Cardiac septum (tissue), 1 donor: Measurements from ENCODE around the gene CHCHD6. TPM values are rescaled to one million over a fixed set of nuclear protein-coding genes. Genes with fewer than 3 reads are reported as not detected.
A peak's percentile ranks its signal among the peaks of the same experiment; 100 is the strongest.

Experiments
- DNase-seq: peaks from one replicate; pipeline ENCODE4 v3.0.0-alpha.2; 2020; ENCODE audit warnings: low spot score
- intact Hi-C: fragments of 100-400 bp; cut with DNase I; formaldehyde crosslinking; loops from one replicate; pipeline ENCODE4 v1.14.0; 2022
- total RNA-seq: library from RNA; stranded (reverse); fragmentation: NEBNext Ultra II Directional; extraction: Animal tissue kit (Norgen Biotek cat#: 25700); gene quantifications from one replicate; pipeline ENCODE4 v1.2.1, GENCODE V29; 2021
- donor health status: DM: no; HTN: no; CAD: no.

CHCHD6 gene
- total RNA-seq, 1 donor from 2014 or later, result 12.1 TPM

DNA sequence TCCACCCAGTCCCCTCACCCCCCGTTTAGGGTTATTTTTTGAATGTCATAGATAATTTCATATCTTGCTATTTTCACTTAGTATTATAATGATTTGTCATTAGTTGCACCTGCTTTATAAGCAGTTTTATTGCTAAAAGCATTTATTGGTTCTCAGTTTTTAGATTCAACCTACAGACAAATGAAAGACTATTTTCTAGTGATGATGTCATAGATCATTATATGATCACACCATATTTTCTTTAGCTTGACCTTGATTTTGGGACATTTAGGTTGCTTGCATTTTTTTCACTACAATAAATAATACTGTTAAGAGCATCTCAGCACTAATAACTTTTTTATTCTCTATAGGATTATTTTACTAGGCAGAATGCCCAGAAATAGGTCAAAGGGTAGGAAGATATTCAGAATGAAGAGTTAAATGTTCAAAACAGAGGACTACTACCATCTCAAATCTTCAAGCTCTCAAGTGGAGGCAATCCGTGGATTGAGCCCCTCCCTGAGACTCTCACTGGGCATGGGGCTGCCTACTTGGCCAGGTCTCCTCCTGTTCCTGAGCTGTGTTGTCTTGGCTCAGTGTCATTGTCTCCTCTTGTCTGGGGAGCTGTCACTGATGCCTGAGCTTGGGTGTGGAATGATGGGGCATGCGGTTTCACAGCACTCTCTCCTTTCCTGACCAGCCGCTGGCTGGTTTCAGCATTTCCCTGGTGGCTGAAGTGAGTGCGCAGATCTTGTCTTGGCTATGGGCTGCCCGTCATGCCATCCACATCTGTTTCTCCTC, 28.4 kb downstream of the CHCHD6 start:
- intact Hi-C loops, result no loop called here
- no peak for DNase-seq

DNA sequence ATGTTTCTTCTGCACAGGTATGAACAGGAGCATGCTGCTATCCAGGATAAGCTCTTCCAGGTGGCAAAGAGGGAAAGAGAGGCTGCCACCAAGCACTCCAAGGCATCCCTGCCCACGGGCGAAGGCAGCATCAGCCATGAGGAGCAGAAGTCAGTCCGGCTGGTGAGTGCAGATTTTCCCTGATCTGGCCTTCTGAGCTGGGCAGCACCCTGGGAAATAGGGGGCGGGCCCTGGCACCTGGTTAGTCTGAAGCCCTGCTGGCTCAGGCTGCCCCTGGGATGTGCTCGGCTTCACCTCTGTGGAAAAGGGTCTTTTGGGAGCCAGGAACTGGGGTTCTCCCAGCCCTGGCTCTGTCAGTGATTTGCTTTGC, 29.0 kb downstream of the CHCHD6 start:
- DNase-seq, result no peak
- intact Hi-C loops, result no loop called here

DNA sequence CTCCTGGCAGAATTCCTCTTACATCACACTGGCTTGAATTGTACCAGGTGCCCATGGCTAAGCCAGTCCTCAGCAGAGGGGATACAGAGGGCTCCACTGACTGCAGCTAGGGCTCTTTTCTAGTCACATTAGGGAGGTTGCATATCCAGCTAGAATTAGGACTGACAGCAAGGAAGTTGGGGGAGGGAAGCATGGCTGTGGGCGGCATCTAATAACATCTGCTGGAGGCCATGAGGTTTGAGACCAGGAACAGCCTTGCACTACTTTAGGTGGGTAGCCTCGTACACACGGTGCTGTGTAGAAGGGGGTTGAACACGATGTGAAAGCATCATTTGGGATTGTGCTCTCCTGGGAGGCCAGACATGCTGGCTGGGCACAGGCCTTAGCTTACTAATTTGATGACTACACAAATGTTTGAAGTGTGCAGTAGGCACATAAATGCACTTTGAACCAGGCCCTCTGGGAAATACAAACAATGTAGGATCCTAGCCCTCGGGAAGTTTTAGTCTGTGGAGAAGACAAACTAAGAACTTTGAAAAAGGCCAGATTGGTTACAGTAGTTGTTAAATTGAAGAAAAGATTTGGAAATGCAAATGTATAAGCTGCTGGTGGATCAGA, 30.2 kb downstream of the CHCHD6 start:
- intact Hi-C loops, result no loop called here

DNA sequence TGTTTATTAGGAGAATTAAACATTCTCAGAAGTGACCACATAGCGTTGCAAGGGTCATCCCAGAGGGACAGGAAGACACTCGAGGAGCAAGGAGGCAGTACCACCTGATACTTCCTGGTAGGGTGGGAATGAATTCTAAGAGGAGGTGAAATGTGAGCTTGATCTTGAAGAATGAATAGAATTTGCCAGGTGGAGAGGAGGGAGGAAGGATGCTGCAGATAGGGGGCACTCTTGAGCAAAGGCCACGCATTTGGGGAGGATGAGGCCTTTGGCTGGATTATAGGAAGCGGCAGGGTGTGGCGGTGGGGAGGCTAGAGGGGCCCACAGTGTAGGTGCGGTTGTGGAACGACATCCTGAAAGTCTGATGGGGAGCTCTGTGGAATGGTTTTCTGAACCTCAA, 33.5 kb downstream of the CHCHD6 start:
- DNase-seq, result no peak
- intact Hi-C loops, result no loop called here

More for the DNA sequence above, 30.2 kb downstream of the CHCHD6 start:
- no peak for DNase-seq

DNA sequence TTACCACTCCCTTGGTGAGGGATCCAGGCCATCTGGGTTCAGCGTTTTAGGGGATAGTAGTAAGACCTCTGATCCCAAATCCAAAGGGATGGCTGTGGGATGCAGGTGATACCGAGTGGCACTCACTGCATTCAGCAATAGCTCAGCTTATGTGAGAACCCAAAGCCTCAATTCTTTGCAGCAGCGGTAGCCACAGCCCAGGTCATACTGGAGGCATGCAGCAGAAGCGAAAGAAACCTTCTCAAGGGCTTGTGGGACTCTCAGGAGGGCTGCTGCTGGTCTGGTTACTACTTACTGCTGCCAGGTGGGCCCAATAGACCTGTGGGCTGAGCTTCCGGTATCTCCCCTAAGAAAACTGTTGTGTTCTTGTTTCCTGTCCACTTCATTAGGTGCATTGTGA, 38.0 kb downstream of the CHCHD6 start:
- intact Hi-C loops, result loop anchor here (2.0 kb wide), 1 partner anchor 37 kb away; the partner anchor contains the start of gene CHCHD6

DNA sequence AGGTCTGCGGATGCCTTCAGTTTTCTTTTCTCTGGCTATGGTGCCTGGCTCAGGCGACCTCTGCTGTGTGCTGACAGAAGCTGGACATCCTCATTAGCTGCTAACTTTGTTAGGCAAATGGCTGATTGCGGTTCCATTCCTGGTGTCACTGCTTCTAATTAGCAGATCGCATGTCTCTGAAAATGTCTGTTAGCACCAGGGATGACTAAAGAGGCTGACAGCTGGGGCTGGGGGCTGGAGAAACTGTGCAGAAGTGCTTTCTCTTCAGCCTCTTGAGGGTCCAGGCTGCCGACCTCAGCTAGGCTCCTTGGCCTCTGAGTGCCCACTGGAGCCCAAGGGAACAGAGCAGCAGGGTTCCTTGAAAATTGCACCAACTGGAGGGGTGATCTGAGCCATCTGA, 39.3 kb downstream of the CHCHD6 start:
- DNase-seq, result no peak
- intact Hi-C loops, result loop anchor here (2.0 kb wide), 1 partner anchor 39 kb away; the partner anchor contains the start of gene CHCHD6

More for the DNA sequence above, 38.0 kb downstream of the CHCHD6 start:
- DNase-seq, result no peak

DNA sequence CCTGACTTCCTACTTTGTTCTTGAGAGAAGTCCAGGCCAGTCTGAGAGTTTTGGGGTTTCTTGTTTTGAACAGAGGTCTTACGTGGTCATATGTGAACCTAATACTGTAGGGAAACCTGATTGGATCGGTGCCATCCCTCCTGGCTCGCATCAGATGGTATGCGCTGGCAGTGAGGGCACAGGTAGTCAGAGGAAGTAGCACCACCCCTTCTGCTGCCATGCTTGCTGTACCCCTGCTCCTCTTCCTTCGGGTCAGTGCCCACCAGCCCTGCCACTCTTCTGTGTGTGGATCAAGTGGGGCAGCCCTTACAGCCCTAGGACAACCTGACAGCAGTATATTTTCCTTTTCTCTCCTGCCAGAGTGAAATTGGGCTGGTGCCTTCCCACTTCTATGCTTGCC, 39.7 kb downstream of the CHCHD6 start:
- intact Hi-C loops, result loop anchor here (2.0 kb wide), 1 partner anchor 39 kb away; the partner anchor contains the start of gene CHCHD6
- DNase-seq, result no peak

DNA sequence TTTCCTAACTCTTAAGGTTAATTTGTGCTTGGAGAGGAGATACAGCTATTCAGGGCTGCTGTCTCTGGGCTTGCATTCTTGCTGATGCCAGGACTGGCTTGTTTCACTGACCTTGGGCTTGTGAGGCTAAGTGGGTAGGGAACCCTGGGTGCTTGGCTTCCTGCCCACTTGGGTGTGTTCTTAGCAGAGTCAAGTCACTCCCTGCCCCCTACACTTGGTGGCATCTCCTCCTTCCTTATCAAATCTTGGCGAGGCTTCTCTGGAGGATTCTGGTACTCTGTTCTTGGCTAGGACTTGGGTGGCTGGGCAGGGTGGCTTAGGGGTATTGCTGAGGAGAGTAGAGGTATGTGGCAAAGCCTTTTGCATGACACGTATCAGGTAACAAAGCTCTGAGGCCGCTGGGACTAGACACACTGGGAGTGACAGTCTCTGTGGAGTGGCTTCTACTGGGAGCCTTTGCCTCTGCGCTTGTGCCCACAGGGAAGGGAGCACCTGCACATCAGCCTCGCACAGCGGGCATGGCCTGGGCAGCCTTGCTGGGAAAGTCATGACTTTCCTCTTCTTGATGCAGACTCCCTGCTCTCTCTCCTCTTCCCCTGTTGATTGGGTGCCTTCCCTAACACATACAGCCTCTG, 41.8 kb downstream of the CHCHD6 start:
- peak; percentile 86 for DNase-seq
- intact Hi-C loops, result loop anchor here (5.0 kb wide), 1 partner anchor 391 kb away; no protein-coding TSS in a partner anchor

DNA sequence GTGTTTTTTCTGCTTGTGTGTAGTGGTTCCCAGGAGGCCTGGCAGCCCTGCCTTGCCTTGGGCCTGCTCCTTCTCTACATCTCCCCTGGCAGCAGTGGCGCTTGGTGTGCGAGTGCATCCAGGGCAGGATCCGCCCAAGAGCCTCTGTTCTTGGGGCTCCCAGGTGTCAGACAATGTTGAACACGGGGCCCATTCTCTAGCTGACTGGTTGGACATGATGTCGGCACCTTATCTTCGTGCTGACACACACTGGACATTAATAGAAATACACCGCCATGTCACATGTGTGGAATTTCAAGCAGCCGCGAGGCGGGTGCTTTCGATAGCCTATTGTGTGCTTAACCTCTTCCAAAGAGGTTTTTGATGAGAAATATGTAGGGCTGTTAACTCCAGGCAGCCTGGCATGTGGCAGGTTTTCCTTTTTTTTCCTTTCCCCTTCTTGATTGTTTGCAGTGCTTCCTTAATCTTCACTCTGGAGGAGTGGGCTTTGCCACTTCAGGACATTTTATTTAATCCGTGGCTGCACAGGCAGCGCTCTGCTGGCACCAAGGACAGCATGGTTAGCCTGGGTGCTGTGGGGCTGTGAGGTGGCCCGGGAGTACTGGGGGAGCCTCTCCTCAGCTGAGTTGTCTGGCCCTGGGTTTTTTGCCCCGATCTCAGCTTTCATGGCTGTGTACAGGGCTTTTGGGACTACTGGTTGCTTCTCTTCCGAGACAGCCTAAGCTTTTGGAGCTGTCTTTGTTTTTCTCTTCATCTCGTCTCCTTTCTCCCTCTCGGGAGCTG, 42.5 kb downstream of the CHCHD6 start:
- peak; percentile 84 for DNase-seq
- intact Hi-C loops, result loop anchor here (5.0 kb wide), 1 partner anchor 391 kb away; no protein-coding TSS in a partner anchor

DNA sequence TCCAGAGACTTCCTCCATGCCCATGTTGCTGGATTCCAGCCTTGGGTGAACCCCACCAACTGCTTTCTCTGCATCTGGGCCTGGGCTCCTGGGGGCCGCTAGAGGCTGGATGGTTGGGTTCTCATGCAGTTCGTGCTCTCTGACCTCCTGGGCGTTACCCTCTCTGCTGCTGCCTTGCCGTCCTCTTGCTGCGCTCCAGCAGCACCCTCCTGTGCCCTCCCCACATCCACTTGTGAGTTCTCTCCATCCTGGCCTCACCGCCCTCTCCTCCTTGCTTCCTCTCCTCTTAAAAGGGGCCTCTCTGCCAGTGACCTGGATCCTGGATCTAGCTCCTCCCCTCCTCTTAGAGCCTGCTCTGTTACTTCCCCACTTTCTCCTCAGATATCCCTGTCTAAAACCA, 43.7 kb downstream of the CHCHD6 start:
- intact Hi-C loops, result loop anchor here (5.0 kb wide), 1 partner anchor 390 kb away; no protein-coding TSS in a partner anchor
- no peak for DNase-seq

DNA sequence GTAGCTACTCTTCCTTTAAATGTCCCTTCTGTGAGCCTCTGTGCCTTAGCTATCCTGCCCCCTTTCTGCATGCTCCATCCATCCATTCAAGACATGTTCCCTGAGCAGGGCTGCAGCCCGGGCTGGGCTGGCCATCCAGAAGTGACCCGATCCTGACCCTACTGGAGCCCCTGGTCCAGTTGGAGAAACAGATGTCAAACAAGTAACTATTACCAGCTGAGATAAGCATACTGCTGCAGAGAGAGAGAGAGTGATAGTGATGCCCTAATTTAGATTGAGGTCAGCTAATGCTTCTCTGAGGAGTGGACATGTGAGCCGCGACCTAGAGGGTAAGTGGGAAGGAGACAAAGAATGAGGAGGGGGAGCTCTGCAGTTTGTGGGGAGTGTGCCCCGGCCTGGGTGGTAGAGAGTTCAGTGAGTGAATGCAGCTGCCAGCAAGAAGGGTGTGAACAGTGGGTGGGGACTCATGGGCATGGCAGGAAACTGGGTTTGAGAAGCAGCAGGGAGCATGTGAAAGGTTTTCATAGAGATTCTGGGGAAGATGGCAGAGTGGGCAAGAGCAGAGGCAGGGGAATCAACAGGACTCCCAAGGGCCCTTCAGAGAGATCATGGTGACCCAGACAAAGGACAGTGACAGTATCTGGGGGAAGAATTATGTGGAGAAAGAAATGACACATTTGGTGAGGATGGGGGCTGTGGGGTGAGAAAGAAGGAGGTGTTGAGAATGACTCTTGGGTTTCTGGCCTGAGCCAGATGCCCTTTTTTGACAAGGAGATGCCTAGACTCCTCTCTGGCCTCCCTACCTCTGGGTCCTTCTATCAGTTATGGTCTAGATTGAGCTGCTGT, 44.9 kb downstream of the CHCHD6 start:
- DNase-seq, result no peak
- intact Hi-C loops, result loop anchor here (5.0 kb wide), 1 partner anchor 388 kb away; no protein-coding TSS in a partner anchor

DNA sequence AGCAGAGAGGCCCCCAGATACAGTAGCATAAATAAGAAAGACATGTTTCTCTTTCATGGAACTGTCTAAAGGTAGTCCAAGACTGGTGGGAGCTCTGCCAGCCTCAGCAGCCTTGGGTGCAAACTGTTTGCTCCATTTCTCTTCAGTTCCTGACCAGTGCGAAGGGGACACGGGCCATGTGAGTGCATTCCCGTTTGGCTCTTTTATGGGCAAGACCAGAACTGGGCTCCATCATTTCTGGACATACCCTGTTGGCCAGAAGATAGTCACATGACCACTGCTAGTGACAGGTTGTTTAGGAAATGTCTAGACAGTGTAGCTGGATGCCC, 45.5 kb downstream of the CHCHD6 start:
- intact Hi-C loops, result loop anchor here (5.0 kb wide), 1 partner anchor 388 kb away; no protein-coding TSS in a partner anchor
- no peak for DNase-seq

DNA sequence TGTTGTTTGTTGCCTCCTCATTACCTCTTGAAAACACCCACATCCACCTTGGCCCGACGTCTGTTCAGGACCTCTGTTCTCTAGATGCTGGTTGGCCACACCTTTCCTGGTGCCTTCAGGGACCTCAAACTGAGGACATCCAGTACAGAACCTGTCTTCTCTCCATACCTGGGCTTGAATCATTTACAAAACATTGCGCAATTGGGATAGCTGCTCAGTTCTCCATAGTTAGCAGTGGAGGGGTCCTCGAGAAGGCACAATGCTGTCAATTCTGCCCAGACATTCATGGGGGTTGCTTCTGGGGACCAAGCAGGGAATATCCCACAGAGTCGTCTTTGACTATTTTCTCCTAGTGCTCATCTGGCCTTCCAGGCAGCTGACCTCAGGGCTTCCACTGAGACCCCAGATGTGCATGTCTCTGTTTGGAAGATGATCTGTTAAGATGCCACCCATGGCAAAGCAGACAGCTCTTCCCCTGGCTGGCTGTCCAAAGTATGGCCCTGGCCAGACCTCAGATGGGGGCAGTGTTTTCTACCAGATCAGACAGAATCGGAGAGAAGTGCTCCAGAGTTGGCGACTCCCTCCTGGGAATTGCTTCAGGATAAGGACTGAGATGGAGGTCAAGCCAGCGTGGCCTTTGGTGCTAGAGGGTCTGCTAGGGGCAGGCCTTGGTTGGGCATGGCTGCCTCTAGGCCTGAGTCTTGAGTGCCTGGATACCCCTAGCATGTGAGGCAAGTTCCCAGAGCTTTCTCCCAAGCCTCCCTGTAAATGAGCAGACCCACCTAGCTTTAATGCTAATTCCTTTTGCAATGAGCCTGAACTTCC, 46.1 kb downstream of the CHCHD6 start:
- no peak for DNase-seq
- intact Hi-C loops, result loop anchor here (2.0 to 5.0 kb wide), 5 partner anchors 71 to 797 kb away; no protein-coding TSS in a partner anchor

DNA sequence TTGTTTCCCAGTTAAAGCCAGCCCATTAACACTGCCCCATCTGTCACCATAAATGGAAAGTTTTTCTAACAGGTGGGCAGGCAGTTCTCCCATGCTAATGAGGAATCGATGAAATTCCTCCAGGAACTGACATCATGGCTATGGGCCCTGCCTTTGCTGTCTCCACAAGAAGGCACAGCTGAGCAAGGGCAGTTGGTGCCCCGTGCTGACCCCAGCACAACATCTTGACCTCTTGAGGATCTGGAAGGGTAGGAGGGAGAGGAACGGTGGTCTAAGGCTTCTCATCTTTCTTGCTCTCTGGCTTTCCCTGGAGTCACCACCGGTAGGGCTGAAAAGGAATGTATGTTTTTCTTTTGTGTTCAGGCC, 46.7 kb downstream of the CHCHD6 start:
- intact Hi-C loops, result loop anchor here (2.0 to 5.0 kb wide), 4 partner anchors 72 to 797 kb away; no protein-coding TSS in a partner anchor
- no peak for DNase-seq

DNA sequence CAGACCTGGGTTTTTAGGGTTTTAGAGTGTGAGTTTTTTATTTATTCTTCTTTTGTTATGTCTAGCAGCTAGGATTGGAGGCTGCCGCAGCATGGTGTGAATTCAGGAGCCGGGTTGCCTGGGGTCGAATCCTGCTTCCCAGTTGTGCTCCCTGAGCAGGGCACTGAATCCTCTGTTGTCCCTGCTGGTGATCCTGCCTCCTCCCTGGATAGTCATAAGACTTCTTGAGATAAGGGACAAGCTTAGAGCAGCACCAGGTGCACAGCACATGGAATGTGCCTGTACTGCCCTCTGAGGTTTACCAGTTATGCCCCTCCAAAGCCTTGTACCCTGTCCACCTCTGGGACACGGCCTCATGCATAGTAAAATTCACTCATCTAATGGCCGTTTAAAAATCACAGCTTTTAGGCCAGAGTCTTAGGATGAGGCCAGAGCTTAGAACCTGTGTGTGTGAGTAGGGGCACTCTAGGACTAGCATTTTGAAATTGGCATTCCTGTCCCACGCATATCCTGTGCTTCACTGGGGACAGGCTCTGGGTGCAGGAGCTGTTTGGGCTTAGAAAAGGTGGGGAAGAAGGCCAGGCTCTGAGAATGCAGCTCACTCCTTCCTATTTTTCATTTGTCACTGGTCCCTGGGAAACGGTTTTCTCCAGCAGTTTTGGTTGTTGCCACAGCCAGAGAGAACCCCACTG, 47.7 kb downstream of the CHCHD6 start:
- DNase-seq, result no peak
- intact Hi-C loops, result loop anchor here (1.0 to 5.0 kb wide), 6 partner anchors 73 to 796 kb away; no protein-coding TSS in a partner anchor

DNA sequence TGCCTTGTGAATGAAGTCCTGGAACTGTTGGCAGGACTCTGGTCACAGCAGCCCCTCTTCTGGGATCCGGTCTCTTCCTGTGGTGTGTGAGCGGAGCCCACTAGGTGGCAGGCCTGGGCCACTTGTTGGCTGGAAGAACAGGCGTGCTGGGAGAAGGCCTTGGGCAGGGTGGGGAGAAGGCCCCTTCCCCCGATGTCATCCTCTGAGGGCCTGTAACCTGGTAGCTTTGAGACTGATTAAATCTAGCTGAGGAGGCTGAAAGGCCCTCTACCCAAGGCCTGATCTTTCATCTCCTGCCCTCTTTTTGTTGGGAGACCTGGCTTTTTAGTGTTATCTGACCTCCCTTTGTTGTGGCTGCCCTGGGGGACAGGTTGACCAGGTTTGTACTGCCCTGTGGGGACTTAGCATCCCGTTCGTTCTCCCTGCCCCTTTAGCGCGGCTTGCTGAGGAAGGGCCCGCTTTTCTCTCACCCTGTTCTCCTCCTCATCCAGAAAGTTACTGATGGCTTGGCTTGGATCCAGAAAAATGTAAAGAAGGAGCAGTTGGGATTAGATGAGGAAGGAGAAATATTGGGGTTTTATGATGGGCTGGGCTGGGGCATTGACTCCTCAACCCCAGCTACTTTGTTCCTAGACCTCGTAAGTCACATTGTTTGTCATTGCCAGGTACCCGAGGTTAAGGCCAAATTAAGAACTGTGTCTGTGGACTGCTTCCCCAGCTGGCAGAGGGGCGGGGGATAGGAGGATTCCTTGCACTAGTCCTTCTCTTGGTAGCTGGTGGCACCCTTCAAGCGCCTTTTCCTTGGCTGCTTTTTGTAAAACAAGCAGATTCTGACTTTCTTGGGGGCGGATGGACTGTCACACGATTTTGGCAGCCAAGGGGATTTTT, 48.5 kb downstream of the CHCHD6 start:
- intact Hi-C loops, result loop anchor here (1.0 to 5.0 kb wide), 5 partner anchors 230 to 795 kb away; no protein-coding TSS in a partner anchor
- no peak for DNase-seq
